ENCODE results near the gene ABR. TPM values are rescaled to one million over a fixed set of nuclear protein-coding genes. Genes with fewer than 3 reads are reported as not detected.

The ABR gene
- polyA plus RNA-seq, 3 donors = 19.8 to 160 (median 26.0) TPM

DNA sequence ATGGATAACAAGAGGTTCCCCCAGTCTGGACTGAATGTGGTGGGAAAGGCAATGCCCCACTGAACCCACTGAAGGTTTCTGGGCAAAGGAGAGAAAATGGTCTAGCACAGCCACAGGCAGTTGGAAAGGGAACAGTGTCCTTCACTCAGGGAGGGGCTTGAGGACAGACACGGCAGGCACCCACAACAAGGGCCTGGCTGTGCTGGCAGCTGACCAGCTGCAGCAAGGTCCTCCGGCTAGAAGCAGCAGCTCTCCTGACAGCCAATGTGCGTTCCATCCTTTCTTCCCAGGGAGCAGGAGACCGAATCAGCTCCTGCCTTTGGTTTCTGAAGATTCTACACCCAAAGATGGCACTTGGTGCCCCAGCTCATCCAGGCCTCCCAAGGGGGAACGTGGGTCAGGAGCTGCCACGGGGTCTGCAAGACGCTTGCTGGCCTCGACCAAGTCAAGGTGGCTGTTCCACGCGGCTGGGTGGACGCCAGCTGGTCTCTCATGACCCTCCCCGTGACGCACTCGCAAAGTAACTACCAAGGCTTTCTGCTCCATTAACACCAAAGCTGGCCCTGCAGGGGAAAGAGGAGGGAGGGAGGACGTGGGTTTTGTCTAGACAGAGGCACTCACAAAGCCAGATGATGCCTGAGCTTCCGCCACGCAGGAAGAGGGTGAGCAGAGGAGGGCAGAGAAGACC lies 11.1 kb downstream of the ABR start:
- H3K4me1 Mint-ChIP-seq = peaks cover 7% of the 10 kb centered on the region
- H3K9me3 ChIP-seq (replicated peaks in 1 of 2; ENCODE audit: control insufficient read depth in 1 of 2, insufficient read depth in 1 of 2, low read length in 2 of 2) = no peaks in the 10 kb centered on the region

DNA sequence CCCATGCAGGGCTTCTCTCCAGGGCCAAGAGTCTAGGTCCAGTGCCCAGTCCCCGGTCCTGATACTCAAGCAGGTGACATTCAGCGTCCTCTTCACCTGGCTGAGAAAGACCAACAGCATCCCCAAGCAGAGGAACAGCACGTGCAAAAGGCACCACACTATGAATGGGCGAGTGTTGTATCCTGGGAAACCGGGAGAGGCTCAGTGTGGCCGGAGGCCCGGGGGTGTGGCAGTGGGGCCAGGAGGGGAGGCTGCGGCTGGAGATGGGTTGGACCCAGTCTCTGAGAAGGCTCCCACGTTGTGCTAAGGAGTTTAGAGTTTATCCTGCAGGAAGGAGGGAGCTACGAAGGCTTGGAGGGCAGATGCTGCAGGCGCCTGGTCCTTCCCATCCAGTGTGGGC lies 13.5 kb downstream of the ABR start:
- no peak overlapping the region for H2AFZ ChIP-seq (ENCODE audit: insufficient read depth, low read depth, low read length, poor library complexity, severe bottlenecking)
- no peaks in the 10 kb centered on the region for H3K4me1 ChIP-seq (ENCODE audit: control insufficient read depth in 1 of 2, insufficient read depth in 2 of 2, low read length in 2 of 2)
- Mint-ChIP-seq H3K36me3 (peaks cover 5 to 18% of the 10 kb centered on the region in 2 donors), H3K27ac (no peak overlapping the region), H3K27me3 (ENCODE audit: low read depth in 3 of 3) (no peaks in the 10 kb centered on the region), H3K4me1 (peaks cover 10% of the 10 kb centered on the region), H3K9me3 (peaks cover 0 to 4% (median 0%) of the 10 kb centered on the region in 7 donors), H3K4me3 (no peak overlapping the region)
- no peak overlapping the region for H3K4me2 ChIP-seq (replicated peaks; ENCODE audit: extremely low read depth, low read length, poor library complexity, severe bottlenecking)
- H3K4me3 ChIP-seq (replicated peaks in 1 of 3; ENCODE audit: low read depth in 2 of 3, low read length in 3 of 3) = no peak overlapping the region
- 91% methylated on average over 11 of the region's 11 CpGs for WGBS (ENCODE audit: insufficient coverage)
- intact Hi-C loops (cut with micrococcal nuclease) = no loop called here
- DNase-seq = no peak
- H3K27ac ChIP-seq (ENCODE audit: low read depth in 1 of 2, low read length in 2 of 2) = no peak overlapping the region
- H3K9me3 ChIP-seq (replicated peaks in 1 of 2; ENCODE audit: control insufficient read depth in 1 of 2, insufficient read depth in 1 of 2, low read length in 2 of 2) = no peaks in the 10 kb centered on the region
- no peak overlapping the region for H3K9ac ChIP-seq (ENCODE audit: insufficient read depth, low read length, poor library complexity, severe bottlenecking)
- no peaks in the 10 kb centered on the region for H3K27me3 ChIP-seq (ENCODE audit: control insufficient read depth in 2 of 2, insufficient read depth in 2 of 2, low read length in 2 of 2)
- peaks cover 86% of the 10 kb centered on the region for H3K79me2 ChIP-seq (ENCODE audit: insufficient read depth, low read length)
- peaks cover 0 to 4% of the 10 kb centered on the region in 2 donors for H3K36me3 ChIP-seq (replicated peaks in 1 of 2; ENCODE audit: control insufficient read depth in 1 of 2, insufficient read depth in 2 of 2, low read length in 2 of 2)
- no peak for TF ChIP-seq CTCF (IDR thresholded peaks at IDR 0.05)
- peaks cover 95% of the 10 kb centered on the region for H4K20me1 ChIP-seq (ENCODE audit: insufficient read depth, low read length)

More for the DNA sequence above, 11.1 kb downstream of the ABR start:
- no peak overlapping the region for H2AFZ ChIP-seq (ENCODE audit: insufficient read depth, low read depth, low read length, poor library complexity, severe bottlenecking)
- 90% methylated on average over 8 of the region's 17 CpGs for WGBS (ENCODE audit: insufficient coverage)
- peaks cover 0 to 4% of the 10 kb centered on the region in 2 donors for H3K36me3 ChIP-seq (replicated peaks in 1 of 2; ENCODE audit: control insufficient read depth in 1 of 2, insufficient read depth in 2 of 2, low read length in 2 of 2)
- H3K4me3 ChIP-seq (replicated peaks in 1 of 3; ENCODE audit: low read depth in 2 of 3, low read length in 3 of 3) = no peak overlapping the region
- H3K4me2 ChIP-seq (replicated peaks; ENCODE audit: extremely low read depth, low read length, poor library complexity, severe bottlenecking) = no peak overlapping the region
- H3K9me3 Mint-ChIP-seq = no peaks in the 10 kb centered on the region
- no peak overlapping the region for H3K27ac Mint-ChIP-seq
- H3K4me3 Mint-ChIP-seq = no peak overlapping the region
- TF ChIP-seq CTCF (IDR thresholded peaks at IDR 0.05) = no peak
- no peak for DNase-seq
- H3K79me2 ChIP-seq (ENCODE audit: insufficient read depth, low read length) = peaks cover 86% of the 10 kb centered on the region
- no peak overlapping the region for H3K9ac ChIP-seq (ENCODE audit: insufficient read depth, low read length, poor library complexity, severe bottlenecking)
- H3K36me3 Mint-ChIP-seq = peaks cover 5 to 18% of the 10 kb centered on the region in 2 donors
- H3K27ac ChIP-seq (ENCODE audit: low read depth in 1 of 2, low read length in 2 of 2) = no peak overlapping the region
- no peaks in the 10 kb centered on the region for H3K27me3 ChIP-seq (ENCODE audit: control insufficient read depth in 2 of 2, insufficient read depth in 2 of 2, low read length in 2 of 2)
- H3K4me1 ChIP-seq (ENCODE audit: control insufficient read depth in 1 of 2, insufficient read depth in 2 of 2, low read length in 2 of 2) = no peaks in the 10 kb centered on the region
- intact Hi-C loops (cut with micrococcal nuclease) = no loop called here
- H3K27me3 Mint-ChIP-seq (ENCODE audit: low read depth in 3 of 3) = peaks cover 0 to 1% (median 0%) of the 10 kb centered on the region in 3 donors
- peaks cover 98% of the 10 kb centered on the region for H4K20me1 ChIP-seq (ENCODE audit: insufficient read depth, low read length)
